T-helper 1 cell treated with Interleukin-12 subunit alpha and Interleukin-12 subunit beta and Interleukin-4 antibody, amounts not matched to agents 30 μg/mL and 1 μg/mL, for 36 hours (primary cell): ENCODE data around the gene PPDPF.

ENCODE experiments used
- H3K27ac Mint-ChIP-seq: one replicate; pipeline ENCODE4 v1.8.0; 2021; ENCODE audit warnings: mild to moderate bottlenecking, mixed read lengths
- H3K27me3 Mint-ChIP-seq: one replicate; pipeline ENCODE4 v1.8.0; 2021; ENCODE audit warnings: low read depth, mixed read lengths
- H3K36me3 Mint-ChIP-seq: one replicate; pipeline ENCODE4 v1.8.0; 2021; ENCODE audit warnings: low read depth, mixed read lengths
- H3K4me1 Mint-ChIP-seq: one replicate; pipeline ENCODE4 v1.8.0; 2021; ENCODE audit warnings: low read depth, mixed read lengths
- H3K4me3 Mint-ChIP-seq: one replicate; pipeline ENCODE4 v1.8.0; 2021; ENCODE audit warnings: mild to moderate bottlenecking, moderate library complexity, mixed read lengths
- H3K9me3 Mint-ChIP-seq: one replicate; pipeline ENCODE4 v1.8.0; 2021; ENCODE audit warnings: mixed read lengths

Gene PPDPF

GRCh38 chr20:63560333-63560805, 39.8 kb downstream of the PPDPF start:
- H3K4me1 Mint-ChIP-seq = peaks cover 1% of the 10 kb centered on the region
- H3K27ac Mint-ChIP-seq = no peak overlapping the region
- H3K27me3 Mint-ChIP-seq = no peaks in the 10 kb centered on the region
- H3K4me3 Mint-ChIP-seq = no peak overlapping the region
- peaks cover 15% of the 10 kb centered on the region for H3K36me3 Mint-ChIP-seq
- no peaks in the 10 kb centered on the region for H3K9me3 Mint-ChIP-seq

GRCh38 chr20:63560856-63561609, 40.5 kb downstream of the PPDPF start:
- Mint-ChIP-seq H3K27ac (no peak overlapping the region), H3K4me1 (peaks cover 1% of the 10 kb centered on the region), H3K27me3 (no peaks in the 10 kb centered on the region), H3K4me3 (no peak overlapping the region), H3K36me3 (peaks cover 18% of the 10 kb centered on the region), H3K9me3 (no peaks in the 10 kb centered on the region)

GRCh38 chr20:63561624-63562396, 41.2 kb downstream of the PPDPF start:
- Mint-ChIP-seq H3K27me3 (no peaks in the 10 kb centered on the region), H3K9me3 (no peaks in the 10 kb centered on the region), H3K36me3 (peaks cover 18% of the 10 kb centered on the region), H3K4me3 (no peak overlapping the region), H3K27ac (no peak overlapping the region), H3K4me1 (peaks cover 1% of the 10 kb centered on the region)

GRCh38 chr20:63562461-63563224, 42.1 kb downstream of the PPDPF start:
- peaks cover 3% of the 10 kb centered on the region for H3K4me1 Mint-ChIP-seq
- H3K4me3 Mint-ChIP-seq = no peak overlapping the region
- peaks cover 19% of the 10 kb centered on the region for H3K36me3 Mint-ChIP-seq
- no peak overlapping the region for H3K27ac Mint-ChIP-seq
- H3K27me3 Mint-ChIP-seq = no peaks in the 10 kb centered on the region
- H3K9me3 Mint-ChIP-seq = no peaks in the 10 kb centered on the region

GRCh38 chr20:63563225-63563935, 42.8 kb downstream of the PPDPF start:
- H3K27ac Mint-ChIP-seq = no peak overlapping the region
- peaks cover 11% of the 10 kb centered on the region for H3K4me1 Mint-ChIP-seq
- H3K36me3 Mint-ChIP-seq = peaks cover 24% of the 10 kb centered on the region
- no peaks in the 10 kb centered on the region for H3K27me3 Mint-ChIP-seq
- no peaks in the 10 kb centered on the region for H3K9me3 Mint-ChIP-seq
- H3K4me3 Mint-ChIP-seq = no peak overlapping the region

GRCh38 chr20:63564036-63564810, 43.7 kb downstream of the PPDPF start:
- Mint-ChIP-seq H3K4me3 (no peak overlapping the region), H3K27ac (no peak overlapping the region), H3K27me3 (no peaks in the 10 kb centered on the region), H3K4me1 (peaks cover 15% of the 10 kb centered on the region), H3K36me3 (peaks cover 25% of the 10 kb centered on the region), H3K9me3 (no peaks in the 10 kb centered on the region)

GRCh38 chr20:63565021-63565698, 44.6 kb downstream of the PPDPF start:
- H3K27ac Mint-ChIP-seq = no peak overlapping the region
- H3K27me3 Mint-ChIP-seq = no peaks in the 10 kb centered on the region
- H3K9me3 Mint-ChIP-seq = no peaks in the 10 kb centered on the region
- H3K4me1 Mint-ChIP-seq = peaks cover 18% of the 10 kb centered on the region
- peaks cover 27% of the 10 kb centered on the region for H3K36me3 Mint-ChIP-seq
- H3K4me3 Mint-ChIP-seq = no peak overlapping the region

- H3K36me3 Mint-ChIP-seq = peaks cover 23% of the 10 kb centered on the region
- H3K9me3 Mint-ChIP-seq = no peaks in the 10 kb centered on the region
- H3K27ac Mint-ChIP-seq = no peak overlapping the region
- peaks cover 18% of the 10 kb centered on the region for H3K4me1 Mint-ChIP-seq
- no peaks in the 10 kb centered on the region for H3K27me3 Mint-ChIP-seq
- H3K4me3 Mint-ChIP-seq = no peak overlapping the region
These were observed 45.3 kb downstream of the PPDPF start for GRCh38 chr20:63565699-63566335.

GRCh38 chr20:63566395-63567135, 46.0 kb downstream of the PPDPF start:
- Mint-ChIP-seq H3K36me3 (peaks cover 20% of the 10 kb centered on the region), H3K9me3 (no peaks in the 10 kb centered on the region)

GRCh38 chr20:63567136-63567385, 46.5 kb downstream of the PPDPF start:
- Mint-ChIP-seq H3K9me3 (no peaks in the 10 kb centered on the region), H3K4me3 (no peak overlapping the region), H3K4me1 (peaks cover 18% of the 10 kb centered on the region), H3K27me3 (no peaks in the 10 kb centered on the region), H3K27ac (no peak overlapping the region), H3K36me3 (peaks cover 20% of the 10 kb centered on the region)

More at GRCh38 chr20:63566395-63567135, 46.0 kb downstream of the PPDPF start:
- H3K27ac Mint-ChIP-seq = no peak overlapping the region
- H3K4me1 Mint-ChIP-seq = peaks cover 18% of the 10 kb centered on the region
- H3K27me3 Mint-ChIP-seq = no peaks in the 10 kb centered on the region
- no peak overlapping the region for H3K4me3 Mint-ChIP-seq

GRCh38 chr20:63567386-63568169, 47.0 kb downstream of the PPDPF start:
- Mint-ChIP-seq H3K4me3 (peak overlapping the region; percentile 67), H3K27ac (peak overlapping the region; percentile 63), H3K9me3 (no peaks in the 10 kb centered on the region), H3K4me1 (peaks cover 18% of the 10 kb centered on the region), H3K36me3 (peaks cover 20% of the 10 kb centered on the region), H3K27me3 (no peaks in the 10 kb centered on the region)
